ENCODE results near the gene CAMKMT. TPM values are rescaled to one million over a fixed set of nuclear protein-coding genes. Genes with fewer than 3 reads are reported as not detected.
A peak's percentile ranks its signal among the peaks of the same experiment; 100 is the strongest.

CAMKMT gene
- total RNA-seq, 2 donors from 2014 or later = 6.6 to 7.1 TPM

- DNase-seq (no peak), ATAC-seq (no peak)
- intact Hi-C loops (cut with DNase I) = no loop called here
Measured at GRCh38 chr2:44700824-44701223, 339.1 kb downstream of the CAMKMT start.

DNA sequence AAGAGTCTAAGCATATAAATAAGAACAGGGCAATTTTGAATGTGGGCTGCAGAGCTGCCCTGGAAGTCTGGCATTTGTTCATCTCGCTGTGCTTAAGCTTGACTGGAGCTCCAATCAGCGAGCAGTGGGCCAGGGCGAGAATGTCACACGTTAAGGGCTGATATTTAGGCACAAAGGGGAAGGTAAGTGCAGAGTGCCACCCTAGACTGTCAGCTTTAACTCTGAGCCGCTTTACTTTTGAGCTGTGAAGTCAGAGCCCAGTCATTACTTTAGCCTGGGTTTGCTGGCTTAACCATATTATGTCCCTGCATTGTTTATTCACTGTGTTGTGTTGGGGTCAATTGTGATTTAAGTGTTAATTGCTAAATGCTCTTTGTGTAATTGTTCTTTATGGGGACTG, 343.6 kb downstream of the CAMKMT start:
- no peak for ATAC-seq
- intact Hi-C loops (cut with DNase I) = no loop called here
- DNase-seq = no peak

DNA sequence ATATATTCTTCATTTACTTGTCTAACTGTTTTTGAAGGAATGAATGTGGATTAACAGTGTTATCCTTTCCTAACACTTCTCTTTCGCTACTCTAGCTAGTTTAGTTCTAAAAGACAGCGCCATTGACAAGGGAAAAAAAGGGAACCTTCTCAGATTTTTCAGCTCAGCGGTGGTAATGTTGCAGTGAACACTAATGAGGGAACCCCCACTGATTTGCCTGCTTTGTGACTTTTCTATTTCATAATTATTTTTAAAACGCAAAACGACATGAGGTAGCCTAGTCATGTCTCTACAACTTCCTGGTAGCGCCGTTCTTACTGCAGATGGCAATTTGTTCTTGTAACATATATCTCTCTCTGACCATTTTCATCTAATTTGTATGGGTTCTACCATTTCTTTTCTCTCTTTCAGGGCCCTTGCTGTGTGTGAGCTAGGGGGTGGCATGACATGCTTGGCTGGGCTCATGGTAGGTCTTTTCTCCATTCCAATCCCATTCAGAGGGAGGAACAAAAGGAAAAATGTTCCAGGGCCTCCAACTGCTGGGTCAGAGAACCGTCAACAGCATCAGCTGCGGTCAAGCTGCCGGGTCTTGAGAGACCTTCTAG, 344.2 kb downstream of the CAMKMT start:
- intact Hi-C loops (cut with DNase I) = no loop called here
- no peak for ATAC-seq
- no peak for DNase-seq

GRCh38 chr2:44706681-44707553, 345.2 kb downstream of the CAMKMT start:
- DNase-seq = no peak
- intact Hi-C loops (cut with DNase I) = no loop called here

GRCh38 chr2:44707945-44708660, 346.4 kb downstream of the CAMKMT start:
- intact Hi-C loops (cut with DNase I) = no loop called here
- peak in 1 of 2 donors; percentile 61 for ATAC-seq

More at GRCh38 chr2:44706681-44707553, 345.2 kb downstream of the CAMKMT start:
- ATAC-seq = no peak

GRCh38 chr2:44708661-44709000, 346.9 kb downstream of the CAMKMT start:
- ATAC-seq = no peak
- intact Hi-C loops (cut with DNase I) = no loop called here

More at GRCh38 chr2:44707945-44708660, 346.4 kb downstream of the CAMKMT start:
- no peak for DNase-seq

GRCh38 chr2:44713170-44713569, 351.4 kb downstream of the CAMKMT start:
- no peak for ATAC-seq
- no peak for DNase-seq
- intact Hi-C loops (cut with DNase I) = loop anchor here in 1 of 2 donors (10.0 kb wide), 1 partner anchor 238 kb away; no protein-coding TSS in a partner anchor

More at GRCh38 chr2:44708661-44709000, 346.9 kb downstream of the CAMKMT start:
- no peak for DNase-seq

GRCh38 chr2:44715671-44716081, 353.9 kb downstream of the CAMKMT start:
- peak; percentile 27 to 29 for ATAC-seq
- intact Hi-C loops (cut with DNase I) = loop anchor here in 1 of 2 donors (10.0 kb wide), 1 partner anchor 241 kb away; no protein-coding TSS in a partner anchor
- no peak for DNase-seq

DNA sequence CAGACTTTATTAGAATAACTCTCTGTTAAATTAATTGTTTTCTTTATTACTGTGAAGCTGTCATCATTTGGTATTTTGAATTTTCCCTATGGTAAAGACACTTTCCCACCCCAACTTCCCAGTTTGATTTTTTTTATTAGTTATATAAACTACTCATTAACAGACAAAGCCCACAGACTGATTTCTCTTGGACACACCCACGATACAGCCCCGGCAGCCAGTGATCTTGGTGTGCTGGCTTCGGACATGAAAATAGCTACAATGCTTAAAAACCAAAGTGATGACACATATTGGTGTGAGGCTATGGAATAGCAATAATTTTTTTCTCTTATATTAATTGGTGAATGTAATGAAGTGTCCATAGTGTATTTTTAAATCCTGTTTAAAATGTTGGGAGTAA, 354.4 kb downstream of the CAMKMT start:
- intact Hi-C loops (cut with DNase I) = loop anchor here in 1 of 2 donors (10.0 kb wide), 1 partner anchor 241 kb away; no protein-coding TSS in a partner anchor
- ATAC-seq (no peak), DNase-seq (no peak)

GRCh38 chr2:44718431-44718830, 356.7 kb downstream of the CAMKMT start:
- no peak for ATAC-seq
- DNase-seq = no peak
- intact Hi-C loops (cut with DNase I) = loop anchor here in 1 of 2 donors (10.0 kb wide), 1 partner anchor 244 kb away; no protein-coding TSS in a partner anchor

DNA sequence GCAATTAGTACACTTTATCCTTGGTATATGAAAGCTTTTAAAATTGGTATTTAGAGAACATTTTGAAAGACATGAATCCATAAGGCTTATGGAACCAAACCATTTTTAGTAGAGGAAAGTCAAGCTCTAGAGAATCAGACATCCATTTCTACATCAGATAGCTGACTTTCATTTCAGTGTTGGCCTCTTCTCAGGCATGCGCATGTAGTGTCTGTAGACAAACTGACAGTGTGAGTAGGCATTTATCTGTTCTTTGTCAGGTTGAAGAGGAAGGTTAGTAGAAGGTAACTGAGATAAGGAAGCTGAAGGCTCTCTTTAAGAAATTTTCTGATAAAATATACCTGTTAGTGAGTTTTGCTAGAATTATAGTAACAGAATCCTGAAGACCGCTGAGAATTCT, 357.8 kb downstream of the CAMKMT start:
- ATAC-seq (no peak), DNase-seq (no peak)
- intact Hi-C loops (cut with DNase I) = loop anchor here in 1 of 2 donors (10.0 kb wide), 1 partner anchor 245 kb away; no protein-coding TSS in a partner anchor

- DNase-seq (no peak), ATAC-seq (no peak)
- intact Hi-C loops (cut with DNase I) = no loop called here
Measured at GRCh38 chr2:44722026-44722625, 360.4 kb downstream of the CAMKMT start.

- intact Hi-C loops (cut with DNase I) = no loop called here
- ATAC-seq = no peak
- no peak for DNase-seq
Measured at GRCh38 chr2:44723921-44724320, 362.2 kb downstream of the CAMKMT start.

DNA sequence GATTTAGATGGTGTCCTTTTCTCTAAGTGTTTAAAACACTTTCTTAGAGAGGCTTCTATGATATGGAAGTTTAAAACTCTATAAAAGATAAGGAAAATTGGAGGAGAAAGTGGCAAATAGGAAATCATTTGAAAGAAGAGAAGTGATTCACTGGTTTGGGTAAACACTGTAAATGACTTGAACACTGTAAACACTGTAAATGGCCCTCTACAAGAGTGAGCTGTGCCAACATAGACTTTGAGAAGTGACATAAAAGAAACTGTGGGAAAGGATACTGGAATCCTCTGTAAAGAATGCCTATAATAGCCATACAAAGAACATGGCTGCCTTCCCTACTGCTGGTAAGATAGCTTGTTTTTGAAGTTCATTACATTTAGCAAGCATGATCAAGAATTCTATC, 368.8 kb downstream of the CAMKMT start:
- intact Hi-C loops (cut with DNase I) = no loop called here
- DNase-seq = no peak
- ATAC-seq = no peak

DNA sequence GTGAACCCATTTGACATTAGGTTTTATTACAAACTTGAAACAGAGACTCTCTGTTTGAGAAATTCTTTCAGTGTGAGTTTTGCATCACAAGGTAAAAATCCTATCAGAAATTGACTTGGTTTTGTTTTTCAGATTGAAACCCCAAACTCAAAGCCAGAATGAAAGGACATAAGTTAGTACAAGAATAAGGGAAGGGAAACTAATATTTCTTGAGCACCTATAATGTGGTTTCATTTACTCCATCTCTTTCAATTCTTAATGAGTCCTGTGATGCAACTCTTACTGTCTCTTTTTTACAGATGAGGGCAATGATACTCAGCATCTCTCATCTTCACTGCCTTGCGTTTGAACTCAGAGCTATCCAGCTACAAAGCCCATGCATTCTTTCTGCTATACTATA, 369.8 kb downstream of the CAMKMT start:
- ATAC-seq = no peak
- intact Hi-C loops (cut with DNase I) = no loop called here
- DNase-seq = no peak

GRCh38 chr2:44736270-44736942, 374.7 kb downstream of the CAMKMT start:
- intact Hi-C loops (cut with DNase I) = no loop called here

DNA sequence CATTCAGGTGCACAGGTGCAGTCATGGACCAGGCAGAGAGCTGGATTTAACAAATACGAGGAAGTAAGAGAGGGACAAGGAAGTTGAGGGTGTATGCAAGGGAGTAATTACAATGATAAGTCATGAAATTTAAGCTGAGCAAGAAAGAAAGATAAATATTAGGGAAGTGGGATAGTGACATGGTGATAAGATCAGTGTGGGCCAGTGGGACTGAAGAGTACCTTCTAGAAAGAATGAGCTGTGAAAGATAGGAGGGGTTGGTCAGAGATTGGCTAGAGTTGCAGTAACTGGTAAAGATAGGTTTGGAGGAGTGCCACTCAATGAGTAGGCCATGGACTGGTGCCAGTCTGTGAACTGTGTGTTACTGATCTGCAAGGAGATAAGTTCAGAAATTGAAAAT, 378.9 kb downstream of the CAMKMT start:
- no peak for DNase-seq
- ATAC-seq = no peak
- intact Hi-C loops (cut with DNase I) = no loop called here

More at GRCh38 chr2:44736270-44736942, 374.7 kb downstream of the CAMKMT start:
- DNase-seq (no peak), ATAC-seq (no peak)

DNA sequence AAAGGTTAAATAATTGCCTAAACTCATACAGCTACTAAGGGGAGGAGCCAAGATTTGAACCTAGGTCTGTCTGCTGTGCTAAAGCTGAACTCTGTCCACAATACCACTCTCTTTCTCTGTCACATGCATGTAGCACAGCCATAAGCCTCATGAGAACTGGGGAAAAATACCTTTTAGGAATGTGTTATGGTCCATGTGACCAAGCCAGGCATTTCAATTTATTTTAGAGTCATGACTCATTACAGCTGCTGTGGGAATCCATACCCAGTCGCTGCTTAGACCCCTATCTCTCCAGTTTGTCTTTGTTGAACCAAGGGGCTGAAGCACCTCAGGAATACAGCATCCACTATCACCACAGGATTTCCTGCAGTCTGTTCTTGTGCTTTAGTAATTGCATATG, 379.8 kb downstream of the CAMKMT start:
- DNase-seq (no peak), ATAC-seq (no peak)
- intact Hi-C loops (cut with DNase I) = no loop called here

- DNase-seq (no peak), ATAC-seq (no peak)
- intact Hi-C loops (cut with DNase I) = no loop called here
Measured at GRCh38 chr2:44742057-44742456, 380.3 kb downstream of the CAMKMT start.

All from left cardiac atrium (tissue), 4 donors.